ENCODE measurements around the gene MAP7D2.

GRCh38 chrX:20128670-20129069 is 12.0 kb upstream of the MAP7D2 start:
- no peak for TF ChIP-seq CTCF (IDR thresholded peaks at IDR 0.05)
- TF ChIP-seq POLR2AphosphoS5 (IDR thresholded peaks at IDR 0.05; ENCODE audit: insufficient read depth in 1 of 2, low read depth in 1 of 2) = no peak
- no peak for TF ChIP-seq POLR2A (IDR thresholded peaks at IDR 0.05)
